HCT116 (cell line): ENCODE data around the gene CRLF1. TPM values are rescaled to one million over a fixed set of nuclear protein-coding genes. Genes with fewer than 3 reads are reported as not detected.

Experiments
- CBX3 ChIP-seq: IDR thresholded peaks from 2 replicates; pipeline ENCODE4 v1.6.1; 2012; ENCODE audit warnings: low read depth
- EGR1 ChIP-seq: IDR thresholded peaks from 2 replicates; pipeline ENCODE4 v1.6.1; 2012; ENCODE audit warnings: low read depth
- EZH2 ChIP-seq: fragments of 200-600 bp; sonication (generic); IDR thresholded peaks from 2 replicates; pipeline ENCODE4 v1.6.1; 2017; ENCODE audit warnings: antibody characterized with exemption, mixed run types
- FOSL1 ChIP-seq: IDR thresholded peaks from 2 replicates; pipeline ENCODE4 v1.6.1; 2012; ENCODE audit warnings: low read depth
- JUND ChIP-seq: IDR thresholded peaks from 2 replicates; pipeline ENCODE4 v1.6.1; 2012
- POLR2A ChIP-seq: IDR thresholded peaks from 2 replicates; pipeline ENCODE4 v1.7.0; 2011; ENCODE audit warnings: borderline replicate concordance; ENCODE audit not compliant: insufficient read depth, insufficient read length; ENCODE audit errors: extremely low read depth
- POLR2AphosphoS5 ChIP-seq: IDR thresholded peaks from 2 replicates; pipeline ENCODE4 v1.6.1; 2011; ENCODE audit warnings: mild to moderate bottlenecking, low read depth, low read length, moderate library complexity
- RAD21 ChIP-seq: IDR thresholded peaks from 2 replicates; pipeline ENCODE4 v1.6.1; 2012; ENCODE audit warnings: low read depth, mild to moderate bottlenecking
- SP1 ChIP-seq: IDR thresholded peaks from 2 replicates; pipeline ENCODE4 v1.6.1; 2012; ENCODE audit warnings: low read depth
- SRF ChIP-seq: IDR thresholded peaks from 2 replicates; pipeline ENCODE4 v1.6.1; 2012; ENCODE audit warnings: low read depth
- YY1 ChIP-seq: IDR thresholded peaks from 2 replicates; pipeline ENCODE4 v1.6.1; 2011; ENCODE audit warnings: low read length, low read depth, moderate library complexity, mild to moderate bottlenecking; ENCODE audit not compliant: insufficient replicate concordance; ENCODE audit errors: extremely low read depth
- total RNA-seq: library from RNA; stranded (reverse); gene quantifications from one replicate; pipeline ENCODE4 v1.2.1, GENCODE V29; 2021; ENCODE audit not compliant: unreplicated experiment
- TF ChIP-seq, protein P1 (sequence below), 3 experiments: fragments of 200-600 bp in 1 of 3; sonication (generic) in 1 of 3; IDR thresholded peaks in 2 of 3; conservative IDR thresholded peaks in 1 of 3; 2 replicates each; pipeline ENCODE4 v1.5.1; 2012 to 2017; ENCODE audit warnings: low read depth in 2 of 3, low read length in 2 of 3, antibody characterized with exemption in 1 of 3, borderline replicate concordance in 1 of 3, control low read depth in 1 of 3, mild to moderate bottlenecking in 1 of 3, mixed read lengths in 1 of 3, mixed run types in 1 of 3, moderate library complexity in 1 of 3; ENCODE audit not compliant: insufficient read depth in 1 of 3
- TF ChIP-seq, protein P2 (sequence below): IDR thresholded peaks from 2 replicates; pipeline ENCODE4 v1.6.1; 2012

The CRLF1 gene
- total RNA-seq, 1 experiment from 2014 or later: 43.0 TPM

DNA sequence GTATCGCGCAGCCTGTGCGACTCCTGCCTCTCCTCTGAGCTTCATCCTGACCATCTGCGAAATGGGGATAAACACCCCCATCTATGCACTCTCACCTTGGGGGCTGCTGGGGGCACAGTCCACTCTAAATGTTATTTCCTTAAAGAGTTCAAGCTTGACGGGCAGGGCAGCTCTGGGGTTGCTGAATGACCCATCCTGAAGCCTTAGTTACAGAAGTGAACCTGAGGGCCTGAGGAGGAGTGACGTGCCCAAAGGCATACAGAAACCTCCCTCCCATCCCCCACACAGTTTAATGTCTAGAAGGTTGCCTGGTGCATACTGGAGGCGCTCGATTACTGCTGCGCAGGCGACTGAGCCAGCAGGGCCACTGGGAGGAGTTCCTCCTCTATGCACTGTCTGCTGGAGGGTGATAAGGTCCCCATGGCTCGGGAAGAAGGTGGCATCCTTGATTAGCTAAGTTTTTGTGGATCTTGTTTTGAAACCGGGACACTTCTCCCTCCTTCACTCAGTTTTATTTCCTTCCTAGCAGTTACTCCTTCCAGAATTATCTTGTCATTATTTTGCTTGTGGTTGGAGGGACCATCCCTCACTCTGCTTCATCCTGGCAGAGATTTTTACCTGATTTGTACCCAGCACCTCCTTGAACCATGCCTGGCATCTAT, 62.7 kb downstream of the CRLF1 start (continued):
- TF ChIP-seq, protein P1, sequence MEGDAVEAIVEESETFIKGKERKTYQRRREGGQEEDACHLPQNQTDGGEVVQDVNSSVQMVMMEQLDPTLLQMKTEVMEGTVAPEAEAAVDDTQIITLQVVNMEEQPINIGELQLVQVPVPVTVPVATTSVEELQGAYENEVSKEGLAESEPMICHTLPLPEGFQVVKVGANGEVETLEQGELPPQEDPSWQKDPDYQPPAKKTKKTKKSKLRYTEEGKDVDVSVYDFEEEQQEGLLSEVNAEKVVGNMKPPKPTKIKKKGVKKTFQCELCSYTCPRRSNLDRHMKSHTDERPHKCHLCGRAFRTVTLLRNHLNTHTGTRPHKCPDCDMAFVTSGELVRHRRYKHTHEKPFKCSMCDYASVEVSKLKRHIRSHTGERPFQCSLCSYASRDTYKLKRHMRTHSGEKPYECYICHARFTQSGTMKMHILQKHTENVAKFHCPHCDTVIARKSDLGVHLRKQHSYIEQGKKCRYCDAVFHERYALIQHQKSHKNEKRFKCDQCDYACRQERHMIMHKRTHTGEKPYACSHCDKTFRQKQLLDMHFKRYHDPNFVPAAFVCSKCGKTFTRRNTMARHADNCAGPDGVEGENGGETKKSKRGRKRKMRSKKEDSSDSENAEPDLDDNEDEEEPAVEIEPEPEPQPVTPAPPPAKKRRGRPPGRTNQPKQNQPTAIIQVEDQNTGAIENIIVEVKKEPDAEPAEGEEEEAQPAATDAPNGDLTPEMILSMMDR (IDR thresholded peaks at IDR 0.05 in 2 of 3, conservative IDR thresholded peaks at IDR 0.05 in 1 of 3; ENCODE audit: borderline replicate concordance in 1 of 3, insufficient read depth in 1 of 3, low read depth in 2 of 3, low read length in 2 of 3): peak in 2 of 3 experiments; percentile 20 to 30; a peak in 3 of 6 replicates
- TF ChIP-seq SRF (no peak), YY1 (peak; percentile 47), POLR2A (no peak), EGR1 (no peak), CBX3 (no peak), RAD21 (peak; percentile 67), EZH2 (no peak), POLR2AphosphoS5 (peak; percentile 65; the same call in 1 of the 2 replicates), FOSL1 (no peak), JUND (no peak), SP1 (no peak; the same call in 1 of the 2 replicates)
- TF ChIP-seq, protein P2, sequence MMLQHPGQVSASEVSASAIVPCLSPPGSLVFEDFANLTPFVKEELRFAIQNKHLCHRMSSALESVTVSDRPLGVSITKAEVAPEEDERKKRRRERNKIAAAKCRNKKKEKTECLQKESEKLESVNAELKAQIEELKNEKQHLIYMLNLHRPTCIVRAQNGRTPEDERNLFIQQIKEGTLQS: no peak

Other genes starting within 250 kb of the CRLF1 start
- gene GDF15, start 220.6 kb downstream of the CRLF1 start, total RNA-seq: 425 TPM
- 0.12 TPM for gene LRRC25, start 209.2 kb downstream of the CRLF1 start, total RNA-seq
- 164 TPM for gene SSBP4, start 187.4 kb downstream of the CRLF1 start, total RNA-seq
- gene ISYNA1, start 168.7 kb downstream of the CRLF1 start, total RNA-seq: 365 TPM
- 22.9 TPM for gene ELL, start 84.7 kb downstream of the CRLF1 start, total RNA-seq
- 261 TPM for gene FKBP8, start 63.2 kb downstream of the CRLF1 start, total RNA-seq
- gene KXD1, start 48.9 kb downstream of the CRLF1 start, total RNA-seq: 139 TPM
- gene UBA52, start 34.9 kb downstream of the CRLF1 start, total RNA-seq: 1,743 TPM
- gene REX1BD, start 18.0 kb downstream of the CRLF1 start, total RNA-seq: 97.1 TPM
- 14.3 TPM for gene TMEM59L, start 6.1 kb upstream of the CRLF1 start, total RNA-seq
- gene KLHL26, start 30.2 kb upstream of the CRLF1 start, total RNA-seq: 17.1 TPM
- 14.9 TPM for gene CRTC1, start 76.9 kb upstream of the CRLF1 start, total RNA-seq
- not detected for gene COMP, start 184.5 kb upstream of the CRLF1 start, total RNA-seq
- 78.5 TPM for gene UPF1, start 225.2 kb upstream of the CRLF1 start, total RNA-seq